Measurements from ENCODE around the gene ARHGAP6.

DNA sequence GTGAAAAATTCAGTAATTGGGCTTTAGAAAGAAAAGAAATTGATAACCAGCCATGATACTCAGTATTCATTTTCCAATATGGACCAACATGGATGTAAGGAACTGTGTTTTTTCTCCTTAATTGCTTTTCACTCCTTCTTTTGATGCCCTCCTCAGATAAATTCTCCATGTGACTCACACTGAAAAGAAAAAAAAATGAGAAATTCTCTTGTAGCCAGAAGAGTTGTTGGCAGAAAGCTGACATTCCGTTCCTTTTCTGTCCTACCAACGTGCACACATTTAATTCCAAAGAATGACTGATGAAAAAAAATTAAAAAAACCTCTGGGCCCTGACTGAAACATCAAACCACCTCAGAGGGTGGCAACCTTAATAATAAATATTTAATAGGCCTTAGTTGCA, 219.4 kb downstream of the ARHGAP6 start:
- no peak for TF ChIP-seq ZNF565 (CRISPR knock-in tag; conservative IDR thresholded peaks at IDR 0.05; ENCODE audit: low read depth)
- no peak for TF ChIP-seq GLIS3 (CRISPR knock-in tag; IDR thresholded peaks at IDR 0.05)
- TF ChIP-seq, protein P1, sequence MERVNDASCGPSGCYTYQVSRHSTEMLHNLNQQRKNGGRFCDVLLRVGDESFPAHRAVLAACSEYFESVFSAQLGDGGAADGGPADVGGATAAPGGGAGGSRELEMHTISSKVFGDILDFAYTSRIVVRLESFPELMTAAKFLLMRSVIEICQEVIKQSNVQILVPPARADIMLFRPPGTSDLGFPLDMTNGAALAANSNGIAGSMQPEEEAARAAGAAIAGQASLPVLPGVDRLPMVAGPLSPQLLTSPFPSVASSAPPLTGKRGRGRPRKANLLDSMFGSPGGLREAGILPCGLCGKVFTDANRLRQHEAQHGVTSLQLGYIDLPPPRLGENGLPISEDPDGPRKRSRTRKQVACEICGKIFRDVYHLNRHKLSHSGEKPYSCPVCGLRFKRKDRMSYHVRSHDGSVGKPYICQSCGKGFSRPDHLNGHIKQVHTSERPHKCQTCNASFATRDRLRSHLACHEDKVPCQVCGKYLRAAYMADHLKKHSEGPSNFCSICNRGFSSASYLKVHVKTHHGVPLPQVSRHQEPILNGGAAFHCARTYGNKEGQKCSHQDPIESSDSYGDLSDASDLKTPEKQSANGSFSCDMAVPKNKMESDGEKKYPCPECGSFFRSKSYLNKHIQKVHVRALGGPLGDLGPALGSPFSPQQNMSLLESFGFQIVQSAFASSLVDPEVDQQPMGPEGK (CRISPR knock-in tag; IDR thresholded peaks at IDR 0.05; ENCODE audit: borderline replicate concordance), result no peak
- no peak for TF ChIP-seq ARNTL (CRISPR knock-in tag; IDR thresholded peaks at IDR 0.05; ENCODE audit: borderline replicate concordance, low read depth)
- TF ChIP-seq ZC3H10 (CRISPR knock-in tag; IDR thresholded peaks at IDR 0.05), result no peak
- TF ChIP-seq, protein P2, sequence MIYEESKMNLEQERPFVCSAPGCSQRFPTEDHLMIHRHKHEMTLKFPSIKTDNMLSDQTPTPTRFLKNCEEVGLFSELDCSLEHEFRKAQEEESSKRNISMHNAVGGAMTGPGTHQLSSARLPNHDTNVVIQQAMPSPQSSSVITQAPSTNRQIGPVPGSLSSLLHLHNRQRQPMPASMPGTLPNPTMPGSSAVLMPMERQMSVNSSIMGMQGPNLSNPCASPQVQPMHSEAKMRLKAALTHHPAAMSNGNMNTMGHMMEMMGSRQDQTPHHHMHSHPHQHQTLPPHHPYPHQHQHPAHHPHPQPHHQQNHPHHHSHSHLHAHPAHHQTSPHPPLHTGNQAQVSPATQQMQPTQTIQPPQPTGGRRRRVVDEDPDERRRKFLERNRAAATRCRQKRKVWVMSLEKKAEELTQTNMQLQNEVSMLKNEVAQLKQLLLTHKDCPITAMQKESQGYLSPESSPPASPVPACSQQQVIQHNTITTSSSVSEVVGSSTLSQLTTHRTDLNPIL (CRISPR knock-in tag; IDR thresholded peaks at IDR 0.05; ENCODE audit: low read depth), result no peak
- TF ChIP-seq, protein P3, sequence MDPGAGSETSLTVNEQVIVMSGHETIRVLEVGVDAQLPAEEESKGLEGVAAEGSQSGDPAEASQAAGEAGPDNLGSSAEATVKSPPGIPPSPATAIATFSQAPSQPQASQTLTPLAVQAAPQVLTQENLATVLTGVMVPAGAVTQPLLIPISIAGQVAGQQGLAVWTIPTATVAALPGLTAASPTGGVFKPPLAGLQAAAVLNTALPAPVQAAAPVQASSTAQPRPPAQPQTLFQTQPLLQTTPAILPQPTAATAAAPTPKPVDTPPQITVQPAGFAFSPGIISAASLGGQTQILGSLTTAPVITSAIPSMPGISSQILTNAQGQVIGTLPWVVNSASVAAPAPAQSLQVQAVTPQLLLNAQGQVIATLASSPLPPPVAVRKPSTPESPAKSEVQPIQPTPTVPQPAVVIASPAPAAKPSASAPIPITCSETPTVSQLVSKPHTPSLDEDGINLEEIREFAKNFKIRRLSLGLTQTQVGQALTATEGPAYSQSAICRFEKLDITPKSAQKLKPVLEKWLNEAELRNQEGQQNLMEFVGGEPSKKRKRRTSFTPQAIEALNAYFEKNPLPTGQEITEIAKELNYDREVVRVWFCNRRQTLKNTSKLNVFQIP (CRISPR knock-in tag; IDR thresholded peaks at IDR 0.05; ENCODE audit: borderline replicate concordance, low read depth), result no peak
- no peak for TF ChIP-seq PPARA (CRISPR knock-in tag; IDR thresholded peaks at IDR 0.05; ENCODE audit: borderline replicate concordance)
- TF ChIP-seq OSR1 (CRISPR knock-in tag; IDR thresholded peaks at IDR 0.05), result no peak
- TF ChIP-seq ESRRG (CRISPR knock-in tag; IDR thresholded peaks at IDR 0.05), result no peak
- no peak for TF ChIP-seq ZFP30 (CRISPR knock-in tag; IDR thresholded peaks at IDR 0.05)
- TF ChIP-seq CSDC2 (CRISPR knock-in tag; IDR thresholded peaks at IDR 0.05), result no peak
- no peak for TF ChIP-seq SNAI2 (CRISPR knock-in tag; IDR thresholded peaks at IDR 0.05)
- TF ChIP-seq ZFP3 (CRISPR knock-in tag; IDR thresholded peaks at IDR 0.05), result no peak
